D721Med (cell line): ENCODE measurements around the gene RANBP9.
A peak's percentile ranks its signal among the peaks of the same experiment; 100 is the strongest.

Experiments used
- DNase-seq: peaks from one replicate; pipeline ENCODE4 v3.0.0; 2011; ENCODE audit warnings: low spot score; ENCODE audit not compliant: insufficient read length
- FAIRE-seq: peaks from 2 replicates; lab custom pipeline; 2011; peaks lifted over from hg19 to GRCh38; lab: Jason Lieb, UNC
- TF ChIP-seq, protein P1 (sequence below): IDR thresholded peaks from 2 replicates; pipeline ENCODE4 v1.5.1; 2012; ENCODE audit warnings: mild to moderate bottlenecking, control low read depth; ENCODE audit not compliant: insufficient read depth; ENCODE audit errors: missing control alignments

Gene RANBP9

GRCh38 chr6:13654496-13654895, 57.1 kb downstream of the RANBP9 start:
- FAIRE-seq: no peak
- TF ChIP-seq, protein P1, sequence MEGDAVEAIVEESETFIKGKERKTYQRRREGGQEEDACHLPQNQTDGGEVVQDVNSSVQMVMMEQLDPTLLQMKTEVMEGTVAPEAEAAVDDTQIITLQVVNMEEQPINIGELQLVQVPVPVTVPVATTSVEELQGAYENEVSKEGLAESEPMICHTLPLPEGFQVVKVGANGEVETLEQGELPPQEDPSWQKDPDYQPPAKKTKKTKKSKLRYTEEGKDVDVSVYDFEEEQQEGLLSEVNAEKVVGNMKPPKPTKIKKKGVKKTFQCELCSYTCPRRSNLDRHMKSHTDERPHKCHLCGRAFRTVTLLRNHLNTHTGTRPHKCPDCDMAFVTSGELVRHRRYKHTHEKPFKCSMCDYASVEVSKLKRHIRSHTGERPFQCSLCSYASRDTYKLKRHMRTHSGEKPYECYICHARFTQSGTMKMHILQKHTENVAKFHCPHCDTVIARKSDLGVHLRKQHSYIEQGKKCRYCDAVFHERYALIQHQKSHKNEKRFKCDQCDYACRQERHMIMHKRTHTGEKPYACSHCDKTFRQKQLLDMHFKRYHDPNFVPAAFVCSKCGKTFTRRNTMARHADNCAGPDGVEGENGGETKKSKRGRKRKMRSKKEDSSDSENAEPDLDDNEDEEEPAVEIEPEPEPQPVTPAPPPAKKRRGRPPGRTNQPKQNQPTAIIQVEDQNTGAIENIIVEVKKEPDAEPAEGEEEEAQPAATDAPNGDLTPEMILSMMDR: no peak
- DNase-seq: no peak

DNA sequence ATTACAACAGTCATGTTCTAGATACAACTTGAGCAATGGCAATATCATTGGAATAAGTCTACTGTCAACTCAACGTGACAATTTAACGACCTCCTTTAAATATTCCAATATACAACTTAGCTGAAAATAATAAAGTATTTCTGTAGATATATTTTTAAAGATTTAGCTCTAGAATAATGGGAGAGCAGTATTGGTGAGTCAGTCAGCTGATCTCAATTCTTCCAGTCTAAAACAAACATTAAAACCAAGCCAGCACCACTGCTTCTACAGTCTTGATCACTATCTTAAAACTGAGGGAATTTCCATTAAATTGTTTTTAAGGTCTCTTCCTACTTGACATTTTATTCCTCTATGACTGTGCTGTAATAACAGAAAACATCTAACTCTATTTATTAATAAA, 58.3 kb downstream of the RANBP9 start:
- FAIRE-seq: no peak
- no peak for DNase-seq
- TF ChIP-seq, protein P1: no peak

DNA sequence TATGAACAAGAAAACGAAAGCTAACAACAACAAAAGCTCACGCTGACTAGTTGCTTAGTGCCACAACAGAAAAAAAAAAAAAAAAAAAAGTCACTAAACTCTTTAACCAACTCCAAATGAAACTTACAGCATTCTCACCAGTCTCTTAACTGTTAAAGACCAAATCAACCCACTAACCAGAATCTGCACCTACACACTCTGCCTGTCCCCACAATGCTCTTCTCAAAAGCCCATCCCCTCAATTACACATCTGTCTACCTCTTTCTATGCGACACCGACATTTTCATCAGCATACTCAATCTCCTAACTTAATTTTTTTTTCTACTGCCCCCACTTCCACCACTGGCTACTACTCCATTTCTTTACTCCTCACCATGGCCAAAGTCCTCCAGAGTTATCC, 62.2 kb downstream of the RANBP9 start:
- TF ChIP-seq, protein P1: no peak
- FAIRE-seq (no peak), DNase-seq (no peak)

DNA sequence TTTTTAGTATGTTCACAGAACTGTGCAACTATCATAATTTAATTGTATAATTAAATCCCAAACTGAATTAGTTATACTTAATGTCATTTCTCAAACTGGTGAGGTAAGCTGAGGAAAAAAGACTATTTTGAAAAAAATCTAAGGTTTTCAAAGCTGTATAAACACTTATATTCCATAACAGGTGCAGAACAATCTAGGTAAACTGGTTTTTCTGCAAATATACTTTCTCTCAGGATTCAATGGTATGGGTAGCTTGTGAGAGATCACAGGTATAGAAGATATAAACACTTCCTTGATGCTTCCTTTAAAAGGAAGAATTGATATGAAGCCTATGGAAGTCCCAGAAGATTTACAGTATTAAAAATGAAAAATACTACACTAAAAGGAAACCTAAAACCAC, 62.8 kb downstream of the RANBP9 start:
- DNase-seq (no peak), FAIRE-seq (no peak)
- TF ChIP-seq, protein P1: no peak

- no peak for FAIRE-seq
- TF ChIP-seq, protein P1: no peak
These were observed 68.5 kb downstream of the RANBP9 start for GRCh38 chr6:13643125-13643524.

DNA sequence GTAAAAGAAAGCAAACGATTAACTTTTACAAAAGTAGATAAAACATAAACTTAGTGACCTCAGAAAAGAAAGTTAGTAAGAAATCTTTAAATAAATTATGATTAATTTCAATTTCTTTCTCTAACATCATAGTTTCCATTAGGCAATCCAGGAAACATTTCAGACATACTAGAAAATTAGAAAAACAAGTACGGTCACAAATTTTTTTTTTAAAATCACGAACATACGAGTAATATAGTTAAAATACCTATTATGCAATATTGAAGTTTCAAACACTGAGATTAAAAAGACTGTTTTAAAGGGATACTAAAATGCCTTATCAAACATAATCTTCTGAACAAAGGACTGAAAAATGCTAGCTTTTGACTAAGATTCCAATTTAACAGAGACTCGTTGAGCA, 70.3 kb downstream of the RANBP9 start:
- FAIRE-seq: peak; percentile 46
- no peak for DNase-seq
- TF ChIP-seq, protein P1: no peak

More at GRCh38 chr6:13643125-13643524, 68.5 kb downstream of the RANBP9 start:
- DNase-seq: no peak

DNA sequence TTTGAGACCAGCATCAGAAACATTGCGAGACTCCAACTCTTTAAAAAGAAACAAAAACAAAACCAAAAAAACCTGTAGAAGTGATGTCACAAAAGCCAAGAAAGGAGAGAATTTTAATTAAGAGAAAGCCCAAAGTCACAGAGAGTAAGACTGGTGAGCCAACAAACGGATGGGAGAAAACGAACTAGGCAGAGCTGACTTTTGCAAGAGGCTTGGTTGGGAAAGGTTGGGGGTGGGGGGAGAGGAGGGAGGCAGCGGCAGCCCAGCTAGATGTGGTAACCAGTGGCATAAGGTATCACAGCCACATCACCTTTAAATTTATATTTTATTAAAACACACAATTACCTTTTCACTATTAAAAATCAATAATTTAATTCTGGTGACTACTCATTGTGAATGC, 73.0 kb downstream of the RANBP9 start:
- TF ChIP-seq, protein P1: no peak
- no peak for DNase-seq
- FAIRE-seq: no peak
